HL-60 (cell line): Measurements from ENCODE around the gene RASA2.

Source experiments
- CTCF ChIP-seq: IDR thresholded peaks from one replicate; pipeline ENCODE4 v1.5.1; 2011; ENCODE audit warnings: low read length, control low read depth, inconsistent platforms; ENCODE audit not compliant: insufficient read depth
- GABPA ChIP-seq: IDR thresholded peaks from 2 replicates; pipeline ENCODE4 v1.6.1; 2012; ENCODE audit warnings: low read depth
- POLR2AphosphoS5 ChIP-seq: IDR thresholded peaks from 2 replicates; pipeline ENCODE4 v1.6.1; 2012; ENCODE audit warnings: low read depth
- SPI1 ChIP-seq: IDR thresholded peaks from 2 replicates; pipeline ENCODE4 v1.6.1; 2012; ENCODE audit warnings: low read depth, mild to moderate bottlenecking, borderline replicate concordance

- TF ChIP-seq CTCF (no peak), GABPA (no peak), POLR2AphosphoS5 (no peak), SPI1 (no peak)
Observed at GRCh38 chr3:141484701-141485287, 2.0 kb upstream of the RASA2 start.
